ENCODE data around the gene ADGRB3.

DNA sequence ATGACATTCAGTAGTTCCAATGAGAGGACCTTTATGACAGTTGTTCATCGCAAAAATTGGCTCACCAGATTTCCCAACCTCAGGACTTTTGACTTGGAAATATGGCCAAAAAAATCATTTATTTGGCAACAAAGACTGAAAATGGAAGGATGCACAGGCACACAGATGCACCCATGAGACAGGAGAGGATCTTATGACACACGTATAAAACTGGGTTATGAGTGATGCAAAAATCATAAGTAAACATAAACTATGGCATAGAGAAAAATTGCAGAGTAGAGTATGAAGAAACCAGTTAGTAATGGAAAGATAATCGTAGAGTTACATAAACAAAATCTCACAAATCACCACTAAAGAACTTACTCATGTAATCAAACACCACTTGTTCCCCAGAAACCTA is 546.9 kb downstream of the ADGRB3 start:
- TF ChIP-seq MYC (IDR thresholded peaks at IDR 0.05; ENCODE audit: low read depth, low read length) = no peak
- TF ChIP-seq, protein P1, sequence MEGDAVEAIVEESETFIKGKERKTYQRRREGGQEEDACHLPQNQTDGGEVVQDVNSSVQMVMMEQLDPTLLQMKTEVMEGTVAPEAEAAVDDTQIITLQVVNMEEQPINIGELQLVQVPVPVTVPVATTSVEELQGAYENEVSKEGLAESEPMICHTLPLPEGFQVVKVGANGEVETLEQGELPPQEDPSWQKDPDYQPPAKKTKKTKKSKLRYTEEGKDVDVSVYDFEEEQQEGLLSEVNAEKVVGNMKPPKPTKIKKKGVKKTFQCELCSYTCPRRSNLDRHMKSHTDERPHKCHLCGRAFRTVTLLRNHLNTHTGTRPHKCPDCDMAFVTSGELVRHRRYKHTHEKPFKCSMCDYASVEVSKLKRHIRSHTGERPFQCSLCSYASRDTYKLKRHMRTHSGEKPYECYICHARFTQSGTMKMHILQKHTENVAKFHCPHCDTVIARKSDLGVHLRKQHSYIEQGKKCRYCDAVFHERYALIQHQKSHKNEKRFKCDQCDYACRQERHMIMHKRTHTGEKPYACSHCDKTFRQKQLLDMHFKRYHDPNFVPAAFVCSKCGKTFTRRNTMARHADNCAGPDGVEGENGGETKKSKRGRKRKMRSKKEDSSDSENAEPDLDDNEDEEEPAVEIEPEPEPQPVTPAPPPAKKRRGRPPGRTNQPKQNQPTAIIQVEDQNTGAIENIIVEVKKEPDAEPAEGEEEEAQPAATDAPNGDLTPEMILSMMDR (IDR thresholded peaks at IDR 0.05; ENCODE audit: extremely low read depth in 1 of 2, insufficient read depth in 1 of 2, low read depth in 1 of 2, low read length in 2 of 2) = no peak
